Measurements from ENCODE around the gene IL32. TPM values are rescaled to one million over a fixed set of nuclear protein-coding genes. Genes with fewer than 3 reads are reported as not detected.

Gene IL32
- total and polyA plus RNA-seq, 2 of the 4 experiments (the other 2 are of a cell fraction), result 25.6 to 95.7 TPM

DNA sequence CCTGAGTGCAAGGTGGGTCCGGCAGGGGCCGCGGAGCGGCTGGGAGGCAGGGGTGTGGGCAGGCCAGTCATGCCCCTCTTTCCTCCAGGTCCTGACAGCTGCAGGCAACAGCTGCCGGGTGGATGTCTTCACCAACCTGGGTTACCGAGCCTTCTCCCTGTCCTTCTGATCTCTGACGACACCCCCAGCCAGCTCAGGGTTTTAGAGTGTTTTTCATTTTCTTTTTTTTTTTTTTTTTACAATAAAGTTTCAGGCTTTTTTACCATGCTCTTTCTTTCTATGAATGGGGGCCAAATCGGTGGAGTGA is 38.0 kb upstream of the IL32 start:
- Histone ChIP-seq H2AK9ac (replicated peaks; ENCODE audit: low read depth, low read length, poor library complexity) (no peak overlapping the region), H3K79me1 (ENCODE audit: low read depth in 1 of 2, low read length in 2 of 2) (peaks cover 0 to 15% of the 10 kb centered on the region in 2 experiments; a peak in 2 of 4 replicates), H3K23ac (ENCODE audit: low read depth, low read length) (no peak overlapping the region), H3K4me1 (ENCODE audit: control insufficient read depth, insufficient read depth, low read length) (peaks cover 8% of the 10 kb centered on the region), H3K18ac (ENCODE audit: low read depth, low read length) (no peak overlapping the region), H2BK5ac (ENCODE audit: low read depth, low read length, poor library complexity, severe bottlenecking) (no peak overlapping the region), H3K9me1 (ENCODE audit: insufficient read depth, low read length) (no peaks in the 10 kb centered on the region), H4K20me1 (ENCODE audit: insufficient read depth, low read length) (peaks cover 19% of the 10 kb centered on the region), H2BK20ac (ENCODE audit: low read depth, low read length) (no peak overlapping the region), H2BK15ac (ENCODE audit: low read depth, low read length) (no peak overlapping the region), H3K9ac (ENCODE audit: low read depth, low read length) (no peak overlapping the region), H3K9me3 (ENCODE audit: control insufficient read depth, insufficient read depth, low read length) (no peaks in the 10 kb centered on the region), H3K27ac (ENCODE audit: insufficient read depth, low read length) (no peak overlapping the region), H4K5ac (ENCODE audit: low read depth, low read length) (no peak overlapping the region), H3K4me3 (ENCODE audit: insufficient read depth, low read depth, low read length) (no peak overlapping the region), H3K56ac (ENCODE audit: extremely low read depth, insufficient read depth, low read length) (no peak overlapping the region), H3K14ac (replicated peaks; ENCODE audit: low read depth, low read length) (no peak overlapping the region), H4K8ac (ENCODE audit: low read depth in 2 of 2, low read length in 2 of 2) (no peak overlapping the region), H3K4me2 (ENCODE audit: low read depth, low read length) (no peak overlapping the region), H3K36me3 (ENCODE audit: control insufficient read depth, insufficient read depth, low read length) (peaks cover 17% of the 10 kb centered on the region), H4K91ac (ENCODE audit: insufficient read depth, low read depth, low read length) (no peak overlapping the region), H3K4ac (ENCODE audit: low read depth, low read length) (no peak overlapping the region), H2AFZ (replicated peaks; ENCODE audit: low read length, poor library complexity) (no peak overlapping the region), H2BK120ac (ENCODE audit: low read depth, low read length) (no peak overlapping the region), H2AK5ac (ENCODE audit: low read depth, low read length) (no peak overlapping the region), H3K27me3 (ENCODE audit: control insufficient read depth, insufficient read depth, low read length) (peaks cover 16% of the 10 kb centered on the region)
- no peak for DNase-seq
- intact Hi-C loops (cut with micrococcal nuclease), result no loop called here
- POLR2A ChIA-PET (ENCODE audit: unreplicated experiment), result no interaction called here
- WGBS, 2 experiments (ENCODE audit: extremely low coverage in 2 of 2, insufficient read length in 1 of 2), result 100% methylated on average over 4 of the region's 8 CpGs; no CpG with 5 or more reads in 1 of the 2 experiments
- BruUV-seq (replicated peaks), result no TSS peak
- CTCF ChIA-PET, result interaction anchor here (0.6 to 1.8 kb wide), 4 partner anchors 12 to 119 kb away, joined by 3 to 7 read pairs (median 4); partner anchors contain the start of gene MMP25
- in situ Hi-C loops (cut with MboI; ENCODE audit: low sequenced_read_pairs), result no loop called here
- TF ChIP-seq, protein P1, sequence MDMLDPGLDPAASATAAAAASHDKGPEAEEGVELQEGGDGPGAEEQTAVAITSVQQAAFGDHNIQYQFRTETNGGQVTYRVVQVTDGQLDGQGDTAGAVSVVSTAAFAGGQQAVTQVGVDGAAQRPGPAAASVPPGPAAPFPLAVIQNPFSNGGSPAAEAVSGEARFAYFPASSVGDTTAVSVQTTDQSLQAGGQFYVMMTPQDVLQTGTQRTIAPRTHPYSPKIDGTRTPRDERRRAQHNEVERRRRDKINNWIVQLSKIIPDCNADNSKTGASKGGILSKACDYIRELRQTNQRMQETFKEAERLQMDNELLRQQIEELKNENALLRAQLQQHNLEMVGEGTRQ (IDR thresholded peaks at IDR 0.05; ENCODE audit: low read depth, low read length), result no peak
- TF ChIP-seq MAFK (IDR thresholded peaks at IDR 0.05; ENCODE audit: low read depth, low read length) (no peak), RFX5 (IDR thresholded peaks at IDR 0.05; ENCODE audit: low read depth, low read length) (no peak), RCOR1 (IDR thresholded peaks at IDR 0.05; ENCODE audit: insufficient replicate concordance, low read length) (no peak), CHD1 (IDR thresholded peaks at IDR 0.05; ENCODE audit: low read depth, low read length) (no peak), RAD21 (IDR thresholded peaks at IDR 0.05; ENCODE audit: low read length) (no peak), SMC3 (IDR thresholded peaks at IDR 0.05; ENCODE audit: low read depth, low read length) (no peak), POLR2A (IDR thresholded peaks at IDR 0.05; ENCODE audit: low read depth, low read length) (no peak), FOS (IDR thresholded peaks at IDR 0.05; ENCODE audit: low read depth, low read length) (no peak), NFE2L2 (IDR thresholded peaks at IDR 0.05; ENCODE audit: low read depth, low read length) (no peak), CEBPB (IDR thresholded peaks at IDR 0.05; ENCODE audit: low read depth, low read length) (no peak), MAZ (IDR thresholded peaks at IDR 0.05; ENCODE audit: borderline replicate concordance, low read depth, low read length) (no peak), BHLHE40 (IDR thresholded peaks at IDR 0.05; ENCODE audit: low read depth, low read length) (no peak), MXI1 (IDR thresholded peaks at IDR 0.05; ENCODE audit: borderline replicate concordance, low read depth, low read length) (no peak)
- TF ChIP-seq, protein P2, sequence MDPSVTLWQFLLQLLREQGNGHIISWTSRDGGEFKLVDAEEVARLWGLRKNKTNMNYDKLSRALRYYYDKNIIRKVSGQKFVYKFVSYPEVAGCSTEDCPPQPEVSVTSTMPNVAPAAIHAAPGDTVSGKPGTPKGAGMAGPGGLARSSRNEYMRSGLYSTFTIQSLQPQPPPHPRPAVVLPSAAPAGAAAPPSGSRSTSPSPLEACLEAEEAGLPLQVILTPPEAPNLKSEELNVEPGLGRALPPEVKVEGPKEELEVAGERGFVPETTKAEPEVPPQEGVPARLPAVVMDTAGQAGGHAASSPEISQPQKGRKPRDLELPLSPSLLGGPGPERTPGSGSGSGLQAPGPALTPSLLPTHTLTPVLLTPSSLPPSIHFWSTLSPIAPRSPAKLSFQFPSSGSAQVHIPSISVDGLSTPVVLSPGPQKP (IDR thresholded peaks at IDR 0.05; ENCODE audit: borderline replicate concordance, low read depth, low read length), result no peak
- TF ChIP-seq, protein P3, sequence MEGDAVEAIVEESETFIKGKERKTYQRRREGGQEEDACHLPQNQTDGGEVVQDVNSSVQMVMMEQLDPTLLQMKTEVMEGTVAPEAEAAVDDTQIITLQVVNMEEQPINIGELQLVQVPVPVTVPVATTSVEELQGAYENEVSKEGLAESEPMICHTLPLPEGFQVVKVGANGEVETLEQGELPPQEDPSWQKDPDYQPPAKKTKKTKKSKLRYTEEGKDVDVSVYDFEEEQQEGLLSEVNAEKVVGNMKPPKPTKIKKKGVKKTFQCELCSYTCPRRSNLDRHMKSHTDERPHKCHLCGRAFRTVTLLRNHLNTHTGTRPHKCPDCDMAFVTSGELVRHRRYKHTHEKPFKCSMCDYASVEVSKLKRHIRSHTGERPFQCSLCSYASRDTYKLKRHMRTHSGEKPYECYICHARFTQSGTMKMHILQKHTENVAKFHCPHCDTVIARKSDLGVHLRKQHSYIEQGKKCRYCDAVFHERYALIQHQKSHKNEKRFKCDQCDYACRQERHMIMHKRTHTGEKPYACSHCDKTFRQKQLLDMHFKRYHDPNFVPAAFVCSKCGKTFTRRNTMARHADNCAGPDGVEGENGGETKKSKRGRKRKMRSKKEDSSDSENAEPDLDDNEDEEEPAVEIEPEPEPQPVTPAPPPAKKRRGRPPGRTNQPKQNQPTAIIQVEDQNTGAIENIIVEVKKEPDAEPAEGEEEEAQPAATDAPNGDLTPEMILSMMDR (conservative IDR thresholded peaks at IDR 0.05; ENCODE audit: low read depth, low read length), result no peak
- dilution Hi-C loops (cut with HindIII; ENCODE audit: low sequenced_read_pairs, unreplicated experiment), result no loop called here
- ATAC-seq (ENCODE audit: low read depth), result no peak

All from IMR-90 (cell line).